Activated CD4-positive, alpha-beta T cell treated with anti-CD3 and anti-CD28 coated beads for 36 hours (primary cell): Measurements from ENCODE around the gene ZNF532. TPM values are rescaled to one million over a fixed set of nuclear protein-coding genes. Genes with fewer than 3 reads are reported as not detected.

ENCODE experiments used
- ATAC-seq: fragments of 200-7000 bp; cut with Tn5 transposase; one replicate; pipeline ENCODE4 v1.10.0; 2021; ENCODE audit warnings: mild to moderate bottlenecking, moderate library complexity
- CTCF ChIA-PET: fragments of 350-600 bp; sonication (Branson Sonifier 250); formaldehyde crosslinking; loops from one replicate; lab custom pipeline; 2021; ENCODE audit warnings: antibody characterized with exemption; lab: Charles Lee
- POLR2A ChIA-PET: fragments of 350-600 bp; sonication (Branson Sonifier 250); formaldehyde crosslinking; loops from one replicate; lab custom pipeline; 2021; ENCODE audit warnings: antibody characterized with exemption, inconsistent platforms; lab: Charles Lee
- DNase-seq: peaks from one replicate; pipeline ENCODE4 v3.0.0-alpha.2; 2020
- H3K27ac Mint-ChIP-seq: one replicate; pipeline ENCODE4 v1.8.0; 2021; ENCODE audit warnings: mixed read lengths
- H3K27me3 Mint-ChIP-seq: one replicate; pipeline ENCODE4 v1.8.0; 2021; ENCODE audit warnings: mixed read lengths
- H3K36me3 Mint-ChIP-seq: one replicate; pipeline ENCODE4 v1.8.0; 2021; ENCODE audit warnings: low read depth, mixed read lengths
- H3K4me1 Mint-ChIP-seq: one replicate; pipeline ENCODE4 v1.8.0; 2021; ENCODE audit warnings: mixed read lengths
- H3K4me3 Mint-ChIP-seq: one replicate; pipeline ENCODE4 v1.8.0; 2021; ENCODE audit warnings: mild to moderate bottlenecking, moderate library complexity, mixed read lengths
- H3K9me3 Mint-ChIP-seq: one replicate; pipeline ENCODE4 v1.8.0; 2021; ENCODE audit warnings: low read depth, mixed read lengths
- intact Hi-C, 2 experiments: fragments of 100-400 bp; cut with DNase I in 1 of 2; cut with micrococcal nuclease in 1 of 2; formaldehyde crosslinking; loops; one replicate each; pipeline versions ENCODE4 v1.14.2 to v1.15.1; 2022 to 2024; cut with DNase I, micrococcal nuclease
- total RNA-seq, 2 experiments: library from RNA; stranded (reverse); gene quantifications; one replicate each; pipeline ENCODE4 v1.2.3, GENCODE V29; 2021

The ZNF532 gene
- total RNA-seq, 2 experiments from 2014 or later, result 7.7 to 11.3 TPM

GRCh38 chr18:58927659-58928058, 63.0 kb downstream of the ZNF532 start:
- intact Hi-C loops, result no loop called here
- no peak for ATAC-seq
- H3K27me3 Mint-ChIP-seq, result peaks cover 22% of the 10 kb centered on the region
- DNase-seq, result no peak
- ChIA-PET POLR2A (no interaction called here), CTCF (interaction anchor here (1.2 kb wide), 1 partner anchor 10 kb away, joined by 5 read pairs; no protein-coding TSS in a partner anchor)
- H3K4me1 Mint-ChIP-seq, result no peaks in the 10 kb centered on the region
- peaks cover 5% of the 10 kb centered on the region for H3K36me3 Mint-ChIP-seq
- no peak overlapping the region for H3K4me3 Mint-ChIP-seq
- H3K9me3 Mint-ChIP-seq, result peaks cover 4% of the 10 kb centered on the region
- no peak overlapping the region for H3K27ac Mint-ChIP-seq

DNA sequence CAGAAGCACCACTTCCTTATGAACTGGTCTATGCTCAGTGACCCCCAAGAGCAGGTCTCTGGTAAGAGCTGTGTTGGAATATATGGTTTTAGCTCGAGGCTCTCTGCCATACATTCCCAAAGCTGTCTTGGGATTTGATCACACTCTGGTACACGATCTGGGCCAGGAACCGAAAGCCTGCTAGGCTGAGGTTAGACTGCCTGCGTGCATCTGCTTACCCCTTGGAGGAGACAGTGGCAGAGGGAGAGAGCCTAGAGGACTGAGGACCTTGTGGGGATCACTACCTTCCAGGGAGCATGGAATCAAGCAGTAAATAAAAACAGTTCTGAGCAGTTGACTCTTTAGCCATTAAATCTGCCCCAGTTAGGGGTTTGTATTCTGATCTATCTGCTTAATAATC, 63.7 kb downstream of the ZNF532 start:
- ATAC-seq (no peak), DNase-seq (no peak)
- H3K4me3 Mint-ChIP-seq, result no peak overlapping the region
- H3K27me3 Mint-ChIP-seq, result peaks cover 19% of the 10 kb centered on the region
- POLR2A ChIA-PET, result no interaction called here
- intact Hi-C loops, result no loop called here
- H3K9me3 Mint-ChIP-seq, result peaks cover 4% of the 10 kb centered on the region
- CTCF ChIA-PET, result interaction anchor here (1.0 to 1.2 kb wide), 2 partner anchors 11 to 160 kb away, joined by 3 to 5 read pairs; no protein-coding TSS in a partner anchor
- H3K27ac Mint-ChIP-seq, result no peak overlapping the region
- no peaks in the 10 kb centered on the region for H3K4me1 Mint-ChIP-seq
- H3K36me3 Mint-ChIP-seq, result peaks cover 5% of the 10 kb centered on the region

DNA sequence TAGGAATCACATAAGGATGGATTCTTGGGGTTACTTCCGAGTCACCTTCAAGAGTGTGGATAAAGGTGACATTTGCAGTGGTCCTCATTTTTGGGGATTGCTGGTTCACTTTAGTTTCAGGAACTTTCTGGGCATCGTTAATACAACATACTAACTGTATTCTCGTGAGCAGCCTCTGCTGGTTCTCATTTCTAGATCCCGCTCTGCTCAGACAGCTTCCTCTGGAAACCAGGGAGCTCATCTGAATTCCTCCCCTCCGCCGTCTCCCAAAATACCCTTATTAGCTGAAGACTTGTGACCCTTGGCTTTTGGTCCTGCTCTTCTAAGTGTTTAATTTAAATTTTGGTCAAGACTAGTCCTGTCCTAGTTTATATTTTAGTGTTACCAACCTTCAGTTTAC, 64.5 kb downstream of the ZNF532 start:
- ATAC-seq, result no peak

DNA sequence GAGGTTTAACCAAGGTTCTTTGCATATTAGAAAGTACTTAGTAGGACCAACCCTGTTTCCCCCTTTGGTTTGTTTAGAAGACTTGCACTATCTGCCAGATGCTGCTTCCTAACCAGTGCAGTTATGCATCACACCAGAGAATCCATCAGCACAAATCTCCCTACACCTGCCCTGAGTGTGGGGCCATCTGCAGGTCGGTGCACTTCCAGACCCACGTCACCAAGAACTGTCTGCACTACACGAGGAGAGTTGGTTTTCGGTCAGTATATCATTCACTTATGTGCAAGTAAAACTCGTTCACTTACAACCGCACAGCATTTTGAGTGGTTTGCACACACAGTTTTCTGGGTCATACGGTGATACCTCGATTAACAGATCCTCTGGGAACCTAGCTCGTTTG, 69.7 kb downstream of the ZNF532 start:
- CTCF ChIA-PET, result no interaction called here
- Mint-ChIP-seq H3K27me3 (peaks cover 28% of the 10 kb centered on the region), H3K27ac (no peak overlapping the region), H3K4me3 (no peak overlapping the region), H3K4me1 (peaks cover 4% of the 10 kb centered on the region), H3K36me3 (peaks cover 2% of the 10 kb centered on the region), H3K9me3 (no peaks in the 10 kb centered on the region)
- intact Hi-C loops, result loop anchor here in 1 of 2 experiments (10.0 kb wide), 1 partner anchor 450 kb away; no protein-coding TSS in a partner anchor
- DNase-seq (no peak), ATAC-seq (no peak)
- POLR2A ChIA-PET, result no interaction called here

More for the DNA sequence above, 64.5 kb downstream of the ZNF532 start:
- CTCF ChIA-PET, result interaction anchor here (1.0 kb wide), 1 partner anchor 161 kb away, joined by 3 read pairs; no protein-coding TSS in a partner anchor
- Mint-ChIP-seq H3K27me3 (peaks cover 18% of the 10 kb centered on the region), H3K9me3 (peaks cover 4% of the 10 kb centered on the region), H3K36me3 (peaks cover 5% of the 10 kb centered on the region), H3K4me1 (no peaks in the 10 kb centered on the region), H3K4me3 (no peak overlapping the region), H3K27ac (no peak overlapping the region)
- intact Hi-C loops, result no loop called here
- DNase-seq, result no peak
- POLR2A ChIA-PET, result no interaction called here

DNA sequence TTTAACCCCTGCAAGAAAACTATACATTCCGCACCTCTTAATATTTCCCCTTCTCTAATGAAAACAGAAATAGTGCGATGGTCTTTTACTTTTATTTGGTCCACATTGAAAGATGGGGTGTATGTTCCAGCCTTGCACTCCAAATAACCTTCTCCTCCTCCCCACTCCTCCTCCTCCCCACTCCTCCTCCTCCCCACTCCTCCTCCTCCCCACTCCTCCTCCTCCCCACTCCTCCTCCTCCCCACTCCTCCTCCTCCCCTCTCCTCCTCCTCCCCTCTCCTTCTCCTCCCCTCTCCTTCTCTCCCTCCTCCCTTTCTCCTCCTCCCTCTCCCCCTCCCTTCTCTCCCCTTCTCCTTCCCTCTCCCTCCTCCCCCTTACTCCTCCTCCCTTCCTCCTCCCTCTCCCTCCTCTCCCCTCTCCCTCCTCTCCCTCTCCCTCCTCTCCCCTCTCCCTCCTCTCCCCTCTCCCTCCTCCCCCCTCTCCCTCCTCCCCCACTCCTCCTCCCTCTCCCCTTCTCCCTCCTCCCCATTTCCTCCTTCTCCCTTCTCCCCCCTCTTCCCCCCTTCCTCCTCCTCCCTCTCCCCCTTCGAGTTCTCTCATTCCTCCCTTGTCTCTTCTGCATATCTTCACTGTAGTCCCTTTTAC, 70.4 kb downstream of the ZNF532 start:
- intact Hi-C loops, result loop anchor here in 1 of 2 experiments (10.0 kb wide), 1 partner anchor 450 kb away; no protein-coding TSS in a partner anchor
- CTCF ChIA-PET, result interaction anchor here (0.7 to 1.4 kb wide), 2 partner anchors 12 to 528 kb away, joined by 3 to 5 read pairs; no protein-coding TSS in a partner anchor
- no peak for DNase-seq
- Mint-ChIP-seq H3K36me3 (peaks cover 3% of the 10 kb centered on the region), H3K27me3 (peaks cover 25% of the 10 kb centered on the region), H3K9me3 (no peaks in the 10 kb centered on the region), H3K27ac (no peak overlapping the region), H3K4me1 (peaks cover 4% of the 10 kb centered on the region), H3K4me3 (no peak overlapping the region)
- POLR2A ChIA-PET, result no interaction called here
- no peak for ATAC-seq

DNA sequence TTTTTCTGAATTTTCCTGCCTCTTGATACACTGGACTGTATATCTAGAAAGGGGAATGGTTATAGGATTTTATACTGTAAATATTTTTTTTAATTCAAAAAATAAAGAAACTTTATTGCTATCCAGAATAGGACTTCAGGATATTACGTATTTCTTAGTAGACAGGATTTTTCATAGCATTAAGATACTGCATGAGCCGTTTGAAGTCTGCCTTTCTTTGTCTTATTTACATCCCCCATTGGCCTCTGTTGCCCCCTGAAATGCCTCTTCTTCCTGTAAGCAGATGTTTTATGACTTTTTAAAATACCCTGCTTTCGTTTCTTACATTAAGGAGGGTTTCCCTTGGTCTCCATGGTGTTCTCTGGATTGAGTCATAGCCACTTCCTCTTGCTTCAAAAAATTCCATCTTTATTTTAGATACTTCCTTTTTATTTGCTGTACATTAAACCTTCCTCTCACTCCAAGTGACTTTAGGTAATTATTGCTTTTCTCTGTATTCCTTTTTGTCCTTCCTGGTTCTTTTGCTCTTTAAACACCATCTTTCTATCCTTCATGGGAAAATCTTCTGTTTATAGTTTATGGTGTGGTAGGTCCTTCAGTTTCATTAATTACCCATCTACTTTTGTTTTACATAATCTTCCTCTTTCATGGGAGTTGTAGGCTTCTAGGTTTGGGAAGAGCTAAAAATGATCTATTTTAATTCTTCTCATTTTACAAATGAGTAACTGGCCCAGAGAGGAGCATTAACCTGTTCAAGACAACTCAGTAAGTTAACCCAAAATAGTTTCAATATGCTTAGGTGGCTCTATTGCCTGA, 72.6 kb downstream of the ZNF532 start:
- POLR2A ChIA-PET, result no interaction called here
- no peaks in the 10 kb centered on the region for H3K9me3 Mint-ChIP-seq
- intact Hi-C loops, result loop anchor here in 1 of 2 experiments (10.0 kb wide), 1 partner anchor 452 kb away; no protein-coding TSS in a partner anchor

DNA sequence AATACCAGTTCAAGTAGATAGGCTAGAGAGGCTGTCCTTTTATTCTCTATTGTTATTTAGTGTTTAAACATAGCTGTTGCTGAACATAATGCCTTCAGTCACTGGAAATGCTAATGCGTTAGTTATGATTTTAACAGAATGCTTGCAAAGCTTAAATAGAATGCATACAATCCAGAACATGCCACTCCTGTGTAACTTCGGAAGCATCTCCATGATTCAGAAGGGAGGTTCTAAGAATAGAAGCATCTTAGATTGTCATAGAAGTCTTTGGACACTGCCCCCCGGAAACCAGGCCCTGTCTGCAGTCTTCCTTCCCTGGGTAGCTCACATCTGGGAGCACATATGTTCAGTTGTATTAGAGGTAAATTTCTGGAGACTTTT, 73.2 kb downstream of the ZNF532 start:
- peaks cover 25% of the 10 kb centered on the region for H3K27me3 Mint-ChIP-seq
- H3K9me3 Mint-ChIP-seq, result no peaks in the 10 kb centered on the region
- H3K36me3 Mint-ChIP-seq, result peaks cover 3% of the 10 kb centered on the region
- no peak for ATAC-seq
- H3K27ac Mint-ChIP-seq, result no peak overlapping the region
- no peak for DNase-seq
- H3K4me3 Mint-ChIP-seq, result no peak overlapping the region
- peaks cover 4% of the 10 kb centered on the region for H3K4me1 Mint-ChIP-seq
- intact Hi-C loops, result loop anchor here in 1 of 2 experiments (2.0 to 10.0 kb wide), 2 partner anchors 13 to 453 kb away; no protein-coding TSS in a partner anchor
- CTCF ChIA-PET, result interaction anchor here (1.0 kb wide), 1 partner anchor 12 kb away, joined by 3 read pairs; no protein-coding TSS in a partner anchor
- POLR2A ChIA-PET, result no interaction called here

More for the DNA sequence above, 72.6 kb downstream of the ZNF532 start:
- CTCF ChIA-PET, result interaction anchor here (1.0 kb wide), 1 partner anchor 11 kb away, joined by 3 read pairs; no protein-coding TSS in a partner anchor
- no peak overlapping the region for H3K4me3 Mint-ChIP-seq
- DNase-seq, result no peak
- peaks cover 21% of the 10 kb centered on the region for H3K27me3 Mint-ChIP-seq
- no peak for ATAC-seq
- H3K4me1 Mint-ChIP-seq, result peaks cover 4% of the 10 kb centered on the region
- no peak overlapping the region for H3K27ac Mint-ChIP-seq
- H3K36me3 Mint-ChIP-seq, result peaks cover 3% of the 10 kb centered on the region

DNA sequence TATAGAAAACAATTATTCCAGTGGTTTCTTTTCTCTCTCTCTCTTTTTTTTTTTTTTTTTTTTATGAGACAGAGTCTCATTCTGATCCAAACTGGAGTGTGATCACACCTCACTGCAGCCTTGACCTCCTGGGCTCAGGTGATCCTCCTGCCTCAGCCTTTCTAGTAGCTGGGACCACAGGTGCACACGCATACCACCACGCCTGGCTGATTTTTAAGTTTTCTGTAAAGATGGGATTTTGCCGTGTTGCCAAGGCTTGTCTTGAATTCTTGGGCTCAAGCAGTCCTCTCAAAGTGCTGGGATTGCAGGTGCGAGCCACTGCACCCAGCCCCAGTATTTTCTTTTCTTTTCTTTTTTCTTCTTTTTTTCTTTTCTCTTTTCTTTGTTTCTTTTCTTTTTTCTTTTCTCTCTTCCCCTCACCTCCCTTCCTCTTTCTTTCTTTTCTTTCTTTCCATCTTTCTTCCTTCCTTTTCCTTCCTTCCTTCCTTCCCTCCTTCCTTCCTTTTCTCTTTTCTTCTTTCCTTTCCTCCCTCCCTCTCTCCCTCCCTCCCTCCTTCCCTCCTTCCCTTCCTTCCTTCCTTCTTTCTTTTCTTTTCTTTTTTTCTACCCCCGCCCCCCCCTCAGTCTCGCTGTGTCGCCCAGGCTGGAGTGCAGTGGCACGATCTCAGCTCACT, 76.9 kb downstream of the ZNF532 start:
- ChIA-PET POLR2A (no interaction called here), CTCF (no interaction called here)
- intact Hi-C loops, result no loop called here
- Mint-ChIP-seq H3K4me3 (no peak overlapping the region), H3K36me3 (peaks cover 3% of the 10 kb centered on the region), H3K27ac (no peak overlapping the region), H3K4me1 (peaks cover 4% of the 10 kb centered on the region), H3K27me3 (peaks cover 22% of the 10 kb centered on the region), H3K9me3 (no peaks in the 10 kb centered on the region)
- no peak for ATAC-seq
- DNase-seq, result no peak

- ATAC-seq (no peak), DNase-seq (no peak)
- Mint-ChIP-seq H3K36me3 (peaks cover 3% of the 10 kb centered on the region), H3K27me3 (peaks cover 14% of the 10 kb centered on the region), H3K9me3 (no peaks in the 10 kb centered on the region), H3K4me1 (peaks cover 3% of the 10 kb centered on the region), H3K27ac (no peak overlapping the region), H3K4me3 (no peak overlapping the region)
- ChIA-PET POLR2A (no interaction called here), CTCF (no interaction called here)
- intact Hi-C loops, result no loop called here
These were observed 79.2 kb downstream of the ZNF532 start for GRCh38 chr18:58943896-58944295.

- Mint-ChIP-seq H3K4me3 (no peak overlapping the region), H3K36me3 (no peaks in the 10 kb centered on the region), H3K4me1 (peaks cover 3% of the 10 kb centered on the region), H3K27ac (peak overlapping the region; percentile 7), H3K27me3 (peaks cover 7% of the 10 kb centered on the region), H3K9me3 (no peaks in the 10 kb centered on the region)
- CTCF ChIA-PET, result interaction anchor here (0.7 to 1.0 kb wide), 3 partner anchors 11 to 548 kb away, joined by 3 to 5 read pairs (median 4); no protein-coding TSS in a partner anchor
- intact Hi-C loops, result no loop called here
- DNase-seq (no peak), ATAC-seq (peak; percentile 70)
- POLR2A ChIA-PET, result no interaction called here
These were observed 82.6 kb downstream of the ZNF532 start for GRCh38 chr18:58947136-58947732.
